CD14-positive monocyte (primary cell): ENCODE results near the gene NCOA6. TPM values are rescaled to one million over a fixed set of nuclear protein-coding genes. Genes with fewer than 3 reads are reported as not detected.

Experiments
- DNase-seq, 3 donors: peaks; one replicate each; pipeline ENCODE4 v3.0.0-alpha.2; 2011 to 2022
- H2AFZ ChIP-seq: 2 replicates; pipeline ENCODE4 v1.6.0; 2012; ENCODE audit warnings: mild to moderate bottlenecking, low read depth, low read length, inconsistent platforms; ENCODE audit not compliant: insufficient read depth, poor library complexity, severe bottlenecking
- H3K27ac ChIP-seq, 2 donors: 1 replicate in 1 of 2; 2 replicates in 1 of 2; pipeline ENCODE4 v1.5.1; 2012 to 2013; ENCODE audit warnings: low read length in 2 of 2, control low read depth in 1 of 2, inconsistent platforms in 1 of 2, low read depth in 1 of 2, mild to moderate bottlenecking in 1 of 2
- H3K27me3 ChIP-seq, 2 donors: one replicate each; pipeline versions ENCODE4 v1.6.0 to v1.6.1; 2011 to 2013; ENCODE audit warnings: low read length in 2 of 2; ENCODE audit not compliant: control insufficient read depth in 2 of 2, insufficient read depth in 2 of 2
- H3K36me3 ChIP-seq, 2 donors: replicated peaks in 1 of 2; 1 replicate in 1 of 2; 2 replicates in 1 of 2; pipeline versions ENCODE4 v1.5.1 to v1.6.1; 2012 to 2013; ENCODE audit warnings: low read length in 2 of 2, control low read depth in 1 of 2, inconsistent platforms in 1 of 2, mild to moderate bottlenecking in 1 of 2; ENCODE audit not compliant: insufficient read depth in 2 of 2, control insufficient read depth in 1 of 2
- H3K4me1 ChIP-seq, 2 donors: 1 replicate in 1 of 2; 2 replicates in 1 of 2; pipeline versions ENCODE4 v1.5.1 to v1.6.1; 2012 to 2013; ENCODE audit warnings: low read length in 2 of 2, control low read depth in 1 of 2, inconsistent platforms in 1 of 2, mild to moderate bottlenecking in 1 of 2, moderate library complexity in 1 of 2; ENCODE audit not compliant: insufficient read depth in 2 of 2, control insufficient read depth in 1 of 2
- H3K4me2 ChIP-seq: replicated peaks from 2 replicates; pipeline ENCODE3; 2012; ENCODE audit warnings: low read length, moderate library complexity, mild to moderate bottlenecking; ENCODE audit not compliant: poor library complexity, severe bottlenecking; ENCODE audit errors: extremely low read depth
- H3K4me3 ChIP-seq, 3 experiments: fragments of 200-600 bp in 1 of 3; sonication (generic) in 1 of 3; replicated peaks in 1 of 3; 1 replicate in 2 of 3; 2 replicates in 1 of 3; pipeline ENCODE4 v1.5.1; 2011 to 2013; ENCODE audit warnings: low read length in 3 of 3, mild to moderate bottlenecking in 3 of 3, control low read depth in 2 of 3, low read depth in 2 of 3, inconsistent platforms in 1 of 3, moderate library complexity in 1 of 3
- H3K79me2 ChIP-seq: 2 replicates; pipeline ENCODE4 v1.6.0; 2012; ENCODE audit warnings: mild to moderate bottlenecking, control low read depth, inconsistent platforms, low read length, moderate library complexity; ENCODE audit not compliant: insufficient read depth
- H3K9ac ChIP-seq: 2 replicates; pipeline ENCODE4 v1.6.0; 2017; ENCODE audit warnings: low read length, mild to moderate bottlenecking; ENCODE audit not compliant: insufficient read depth, poor library complexity, severe bottlenecking
- H3K9me3 ChIP-seq, 2 donors: replicated peaks in 1 of 2; 1 replicate in 1 of 2; 2 replicates in 1 of 2; pipeline versions ENCODE4 v1.5.1 to v1.6.1; 2012 to 2013; ENCODE audit warnings: low read length in 2 of 2, control low read depth in 1 of 2; ENCODE audit not compliant: control insufficient read depth in 1 of 2, insufficient read depth in 1 of 2
- H4K20me1 ChIP-seq: 2 replicates; pipeline ENCODE4 v1.6.0; 2012; ENCODE audit warnings: mild to moderate bottlenecking, low read length, control low read depth, moderate library complexity; ENCODE audit not compliant: insufficient read depth
- H3K27ac Mint-ChIP-seq, 7 donors: one replicate each; pipeline ENCODE4 v1.8.0; 2020; ENCODE audit warnings: mild to moderate bottlenecking in 7 of 7, mixed read lengths in 7 of 7, moderate library complexity in 6 of 7, inconsistent platforms in 2 of 7
- H3K27me3 Mint-ChIP-seq, 3 donors: one replicate each; pipeline ENCODE4 v1.8.0; 2021 to 2022; ENCODE audit warnings: low read depth in 3 of 3, mild to moderate bottlenecking in 3 of 3, mixed read lengths in 3 of 3, moderate library complexity in 3 of 3, inconsistent platforms in 1 of 3
- H3K36me3 Mint-ChIP-seq, 2 donors: one replicate each; pipeline ENCODE4 v1.8.0; 2020; ENCODE audit warnings: mixed read lengths in 2 of 2, inconsistent platforms in 1 of 2, mild to moderate bottlenecking in 1 of 2
- H3K4me1 Mint-ChIP-seq: one replicate; pipeline ENCODE4 v1.8.0; 2020; ENCODE audit warnings: mild to moderate bottlenecking, mixed read lengths
- H3K4me3 Mint-ChIP-seq, 2 donors: one replicate each; pipeline ENCODE4 v1.8.0; 2020; ENCODE audit warnings: mild to moderate bottlenecking in 2 of 2, mixed read lengths in 2 of 2, moderate library complexity in 1 of 2
- H3K9me3 Mint-ChIP-seq, 7 donors: one replicate each; pipeline ENCODE4 v1.8.0; 2020 to 2022; ENCODE audit warnings: mixed read lengths in 7 of 7, mild to moderate bottlenecking in 6 of 7, moderate library complexity in 6 of 7, inconsistent platforms in 2 of 7
- WGBS: methylation state at CpG from one replicate; pipeline ENCODE4 v1.1.5; 2013; ENCODE audit warnings: missing lambda C conversion rate; ENCODE audit not compliant: insufficient coverage; 5-methylcytosine and 5-hydroxymethylcytosine counted together
- intact Hi-C, 2 donors: fragments of 100-400 bp; cut with micrococcal nuclease; formaldehyde crosslinking; loops; one replicate each; pipeline versions ENCODE4 v1.15.0 to v1.15.1; 2023
- polyA plus RNA-seq, 3 donors: library from polyadenylated mRNA; depleted of rRNA in 1 of 3; unstranded in 2 of 3; stranded (reverse) in 1 of 3; fragments of 300-500 nt in 2 of 3; fragments of >200 nt in 1 of 3; fragmentation: Illumina TruSeq in 2 of 3; gene quantifications; 1 replicate in 2 of 3; 2 replicates in 1 of 3; pipeline ENCODE4 v1.2.3, GENCODE V29; 2012 to 2021
- TF ChIP-seq, protein P1 (sequence below): fragments of 200-600 bp; IDR thresholded peaks from one replicate; pipeline ENCODE4 v1.8.0; 2022; ENCODE audit warnings: antibody characterized with exemption, mild to moderate bottlenecking

NCOA6 gene
- polyA plus RNA-seq, 3 donors, result 2.8 to 19.0 (median 3.9) TPM

DNA sequence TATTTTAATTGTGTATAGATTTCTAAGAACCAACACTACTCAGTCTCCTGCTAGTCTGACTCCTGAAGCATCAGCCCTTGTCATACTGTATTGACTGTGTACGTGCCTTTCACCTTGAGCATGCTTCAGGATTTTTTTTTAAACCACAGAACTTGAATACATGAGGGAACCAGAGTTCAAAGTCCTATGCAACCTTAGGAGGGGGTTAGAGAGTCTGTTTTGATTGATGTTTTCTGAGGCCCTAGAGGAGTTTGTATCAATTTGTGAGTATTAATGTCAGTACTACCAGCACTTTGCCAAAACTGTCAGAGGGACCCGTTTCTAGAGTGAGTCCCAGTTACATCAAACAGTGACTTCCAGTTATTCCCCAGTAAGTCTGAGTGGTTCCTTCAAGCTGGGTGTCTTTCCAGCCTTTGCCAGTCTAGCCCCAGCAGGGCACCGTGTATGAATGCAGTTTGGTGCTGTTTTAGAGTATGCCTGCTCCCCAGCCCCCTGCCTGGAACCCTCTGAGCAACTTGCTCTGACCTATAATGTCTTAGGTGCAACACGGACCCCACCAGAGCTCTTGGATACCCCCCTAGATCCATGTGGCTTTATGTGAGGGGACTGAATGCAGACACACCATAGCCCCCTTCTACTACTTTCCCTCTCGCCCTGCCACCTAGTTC, 112.8 kb downstream of the NCOA6 start:
- intact Hi-C loops, result loop anchor here in 1 of 2 donors (5.0 kb wide), 2 partner anchors 35 to 170 kb away; partner anchors contain the start of gene PIGU
- H3K27ac Mint-ChIP-seq, result peak overlapping the region in 1 of 7 donors; percentile 7

DNA sequence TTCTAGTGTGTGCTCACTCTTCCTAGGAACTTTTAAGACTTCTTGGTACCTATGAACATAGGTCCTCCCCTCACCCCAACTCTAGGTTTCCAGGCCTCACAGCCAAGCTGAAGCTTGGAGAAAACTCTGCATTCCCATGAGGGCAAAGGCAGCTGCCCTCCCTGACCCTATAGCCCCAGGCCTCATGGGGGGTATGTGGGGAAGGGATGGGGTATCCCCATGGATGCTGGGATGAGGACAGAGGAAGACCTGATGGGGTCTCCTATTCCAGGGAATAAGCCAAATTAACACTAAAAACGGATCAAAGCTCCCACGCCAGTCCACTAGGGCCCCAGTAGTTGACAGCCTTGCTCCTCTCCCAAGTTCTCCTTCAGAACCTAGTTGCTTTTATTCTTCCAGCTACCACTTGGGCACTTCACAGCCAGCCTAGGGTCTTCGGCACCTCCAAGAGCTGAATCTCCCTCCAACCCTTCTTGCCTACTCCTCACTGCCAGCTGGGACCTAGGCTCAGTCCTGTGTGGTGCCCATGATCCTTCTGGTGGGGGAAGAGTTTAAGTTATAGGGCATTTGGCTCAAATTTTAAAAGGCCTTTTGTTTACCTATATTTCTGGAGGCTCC, 113.5 kb downstream of the NCOA6 start:
- intact Hi-C loops, result loop anchor here in 1 of 2 donors (5.0 kb wide), 2 partner anchors 35 to 170 kb away; partner anchors contain the start of gene PIGU
- no peak overlapping the region for H3K4me3 ChIP-seq
- DNase-seq, result no peak
- H3K27ac Mint-ChIP-seq, result peak overlapping the region in 1 of 7 donors; percentile 18
- no peaks in the 10 kb centered on the region for H3K9me3 Mint-ChIP-seq
- H2AFZ ChIP-seq, result no peak overlapping the region
- no peaks in the 10 kb centered on the region for H3K9me3 ChIP-seq
- H3K9ac ChIP-seq, result no peak overlapping the region
- H3K27ac ChIP-seq, result no peak overlapping the region
- H3K4me3 Mint-ChIP-seq, result no peak overlapping the region
- TF ChIP-seq, protein P1, sequence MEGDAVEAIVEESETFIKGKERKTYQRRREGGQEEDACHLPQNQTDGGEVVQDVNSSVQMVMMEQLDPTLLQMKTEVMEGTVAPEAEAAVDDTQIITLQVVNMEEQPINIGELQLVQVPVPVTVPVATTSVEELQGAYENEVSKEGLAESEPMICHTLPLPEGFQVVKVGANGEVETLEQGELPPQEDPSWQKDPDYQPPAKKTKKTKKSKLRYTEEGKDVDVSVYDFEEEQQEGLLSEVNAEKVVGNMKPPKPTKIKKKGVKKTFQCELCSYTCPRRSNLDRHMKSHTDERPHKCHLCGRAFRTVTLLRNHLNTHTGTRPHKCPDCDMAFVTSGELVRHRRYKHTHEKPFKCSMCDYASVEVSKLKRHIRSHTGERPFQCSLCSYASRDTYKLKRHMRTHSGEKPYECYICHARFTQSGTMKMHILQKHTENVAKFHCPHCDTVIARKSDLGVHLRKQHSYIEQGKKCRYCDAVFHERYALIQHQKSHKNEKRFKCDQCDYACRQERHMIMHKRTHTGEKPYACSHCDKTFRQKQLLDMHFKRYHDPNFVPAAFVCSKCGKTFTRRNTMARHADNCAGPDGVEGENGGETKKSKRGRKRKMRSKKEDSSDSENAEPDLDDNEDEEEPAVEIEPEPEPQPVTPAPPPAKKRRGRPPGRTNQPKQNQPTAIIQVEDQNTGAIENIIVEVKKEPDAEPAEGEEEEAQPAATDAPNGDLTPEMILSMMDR, result no peak
- peaks cover 41 to 46% of the 10 kb centered on the region in 2 donors for H3K36me3 Mint-ChIP-seq
- peaks cover 20 to 29% (median 20%) of the 10 kb centered on the region in 3 donors for H3K27me3 Mint-ChIP-seq
- H3K4me1 ChIP-seq, result peaks cover 15 to 25% of the 10 kb centered on the region in 2 donors
- H3K79me2 ChIP-seq, result no peaks in the 10 kb centered on the region
- 94% methylated on average over 2 of the region's 3 CpGs for WGBS
- H3K4me2 ChIP-seq, result no peak overlapping the region
- H3K27me3 ChIP-seq, result peaks cover 6 to 14% of the 10 kb centered on the region in 2 donors
- peaks cover 18% of the 10 kb centered on the region for H3K4me1 Mint-ChIP-seq
- H4K20me1 ChIP-seq, result peaks cover 5% of the 10 kb centered on the region
- peaks cover 30 to 43% of the 10 kb centered on the region in 2 donors for H3K36me3 ChIP-seq

More for the DNA sequence above, 112.8 kb downstream of the NCOA6 start:
- H3K4me2 ChIP-seq, result no peak overlapping the region
- TF ChIP-seq, protein P1, result no peak
- H3K4me1 ChIP-seq, result peaks cover 15 to 24% of the 10 kb centered on the region in 2 donors
- H3K27me3 ChIP-seq, result peaks cover 6 to 14% of the 10 kb centered on the region in 2 donors
- Mint-ChIP-seq H3K9me3 (no peaks in the 10 kb centered on the region), H3K4me3 (no peak overlapping the region), H3K36me3 (peaks cover 48 to 53% of the 10 kb centered on the region in 2 donors), H3K4me1 (peaks cover 16% of the 10 kb centered on the region), H3K27me3 (peaks cover 18 to 29% (median 20%) of the 10 kb centered on the region in 3 donors)
- H3K36me3 ChIP-seq, result peaks cover 30 to 49% of the 10 kb centered on the region in 2 donors
- WGBS, result 100% methylated on average over 2 of the region's 5 CpGs
- DNase-seq, result no peak
- no peak overlapping the region for H3K4me3 ChIP-seq
- H3K27ac ChIP-seq, result no peak overlapping the region
- peaks cover 5% of the 10 kb centered on the region for H4K20me1 ChIP-seq
- no peaks in the 10 kb centered on the region for H3K79me2 ChIP-seq
- no peaks in the 10 kb centered on the region for H3K9me3 ChIP-seq
- H3K9ac ChIP-seq, result no peak overlapping the region
- H2AFZ ChIP-seq, result no peak overlapping the region
